Bronchial epithelial cell (primary cell): ENCODE measurements around the gene SRA1. TPM values are rescaled to one million over a fixed set of nuclear protein-coding genes. Genes with fewer than 3 reads are reported as not detected.
"Not testable (repeated sequence)": the region's sequence is repeated elsewhere in the genome, so short reads cannot be mapped to it uniquely, and the experiment has no call there.

Experiments
- DNase-seq: peaks from one replicate; pipeline ENCODE4 v3.0.0-alpha.2; 2010; ENCODE audit warnings: low read depth
- FAIRE-seq: peaks from 2 replicates; lab custom pipeline; 2011; peaks lifted over from hg19 to GRCh38; lab: Jason Lieb, UNC
- H3K27me3 ChIP-seq: 2 replicates; pipeline ENCODE4 v1.5.1; 2011; ENCODE audit warnings: low read length; ENCODE audit not compliant: control insufficient read depth, insufficient read depth
- H3K36me3 ChIP-seq: 2 replicates; pipeline ENCODE4 v1.5.1; 2011; ENCODE audit warnings: low read length; ENCODE audit not compliant: control insufficient read depth, insufficient read depth
- H3K4me3 ChIP-seq: 2 replicates; pipeline ENCODE4 v1.5.1; 2011; ENCODE audit warnings: mild to moderate bottlenecking, low read depth, low read length, control low read depth
- total RNA-seq: library from RNA; depleted of rRNA; stranded (reverse); fragments of >200 nt; gene quantifications from 2 replicates; pipeline ENCODE4 v1.2.1, GENCODE V29; 2014
- TF ChIP-seq, protein P1 (sequence below): IDR thresholded peaks from 2 replicates; pipeline ENCODE4 v1.5.1; 2011; ENCODE audit warnings: mild to moderate bottlenecking, moderate library complexity, low read length, control low read depth, inconsistent platforms; ENCODE audit not compliant: insufficient read depth, severe bottlenecking

SRA1 gene
- total RNA-seq, 1 donor from 2014 or later: 39.8 TPM

DNA sequence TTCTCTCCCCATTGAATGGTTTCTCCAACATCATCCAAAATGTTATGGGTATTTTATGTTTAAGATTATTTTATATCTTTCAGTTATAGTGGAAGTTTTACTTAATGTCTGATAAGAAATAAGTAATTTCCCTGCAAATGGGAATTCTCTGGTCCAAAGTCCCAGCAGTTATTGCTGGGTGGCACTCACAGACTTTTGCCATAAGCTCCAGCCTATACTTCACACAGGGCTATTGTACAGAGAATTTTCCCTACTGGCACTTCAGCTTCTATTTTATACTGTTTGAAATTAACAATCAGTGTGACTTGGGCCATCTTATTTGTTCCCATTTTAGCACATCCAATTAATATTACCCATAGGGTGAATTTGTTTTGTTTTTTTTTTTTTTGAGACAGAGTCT is 42.8 kb upstream of the SRA1 start:
- no peak for FAIRE-seq
- H3K36me3 ChIP-seq: no peaks in the 10 kb centered on the region
- TF ChIP-seq, protein P1, sequence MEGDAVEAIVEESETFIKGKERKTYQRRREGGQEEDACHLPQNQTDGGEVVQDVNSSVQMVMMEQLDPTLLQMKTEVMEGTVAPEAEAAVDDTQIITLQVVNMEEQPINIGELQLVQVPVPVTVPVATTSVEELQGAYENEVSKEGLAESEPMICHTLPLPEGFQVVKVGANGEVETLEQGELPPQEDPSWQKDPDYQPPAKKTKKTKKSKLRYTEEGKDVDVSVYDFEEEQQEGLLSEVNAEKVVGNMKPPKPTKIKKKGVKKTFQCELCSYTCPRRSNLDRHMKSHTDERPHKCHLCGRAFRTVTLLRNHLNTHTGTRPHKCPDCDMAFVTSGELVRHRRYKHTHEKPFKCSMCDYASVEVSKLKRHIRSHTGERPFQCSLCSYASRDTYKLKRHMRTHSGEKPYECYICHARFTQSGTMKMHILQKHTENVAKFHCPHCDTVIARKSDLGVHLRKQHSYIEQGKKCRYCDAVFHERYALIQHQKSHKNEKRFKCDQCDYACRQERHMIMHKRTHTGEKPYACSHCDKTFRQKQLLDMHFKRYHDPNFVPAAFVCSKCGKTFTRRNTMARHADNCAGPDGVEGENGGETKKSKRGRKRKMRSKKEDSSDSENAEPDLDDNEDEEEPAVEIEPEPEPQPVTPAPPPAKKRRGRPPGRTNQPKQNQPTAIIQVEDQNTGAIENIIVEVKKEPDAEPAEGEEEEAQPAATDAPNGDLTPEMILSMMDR: no peak

DNA sequence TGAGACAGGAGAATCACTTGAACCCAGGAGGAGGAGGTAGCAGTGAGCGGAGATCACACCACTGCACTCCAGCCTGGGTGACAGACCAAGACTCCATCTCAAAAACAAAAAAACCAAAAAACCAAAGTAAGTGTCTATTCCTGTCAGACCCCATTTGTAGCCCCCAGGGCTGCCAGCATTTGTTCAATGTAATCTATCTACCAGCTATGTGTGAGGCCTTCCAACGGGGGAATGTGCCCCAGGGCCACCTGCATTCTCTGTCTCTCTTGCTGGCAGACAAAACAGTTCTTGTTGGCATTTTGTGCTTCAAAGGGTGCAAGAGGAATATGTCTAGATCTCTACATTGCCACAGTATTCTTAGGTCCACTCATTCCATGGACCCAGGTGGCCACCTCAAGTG is 41.6 kb upstream of the SRA1 start:
- TF ChIP-seq, protein P1: no peak
- FAIRE-seq (no peak), DNase-seq (no peak)
- Histone ChIP-seq H3K36me3 (no peaks in the 10 kb centered on the region), H3K27me3 (no peaks in the 10 kb centered on the region), H3K4me3 (no peak overlapping the region)

More for the DNA sequence above, 42.8 kb upstream of the SRA1 start:
- Histone ChIP-seq H3K27me3 (no peaks in the 10 kb centered on the region), H3K4me3 (no peak overlapping the region)
- no peak for DNase-seq

DNA sequence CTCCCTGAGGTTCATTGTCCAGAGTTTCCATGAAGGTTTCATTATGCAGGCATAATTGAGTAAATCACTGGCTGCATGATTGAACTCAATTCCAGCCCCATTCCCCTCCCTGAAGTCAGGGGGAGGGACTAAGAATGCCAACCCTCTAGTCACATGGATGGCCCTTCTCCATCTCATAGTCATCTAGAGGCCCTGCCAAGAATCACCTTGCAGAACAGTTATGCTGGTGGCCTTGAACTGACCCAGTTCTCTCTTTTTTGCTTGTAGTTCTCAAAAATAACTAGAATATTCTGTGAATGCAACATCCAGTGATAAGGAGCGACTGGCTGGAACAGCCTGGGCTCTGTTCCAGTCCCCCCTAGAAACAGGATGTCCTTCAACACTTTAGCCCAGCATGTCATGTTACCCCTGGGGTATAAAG is 39.1 kb upstream of the SRA1 start:
- Histone ChIP-seq H3K36me3 (no peaks in the 10 kb centered on the region), H3K27me3 (no peaks in the 10 kb centered on the region), H3K4me3 (no peak overlapping the region)
- no peak for DNase-seq
- no peak for FAIRE-seq
- TF ChIP-seq, protein P1: no peak

DNA sequence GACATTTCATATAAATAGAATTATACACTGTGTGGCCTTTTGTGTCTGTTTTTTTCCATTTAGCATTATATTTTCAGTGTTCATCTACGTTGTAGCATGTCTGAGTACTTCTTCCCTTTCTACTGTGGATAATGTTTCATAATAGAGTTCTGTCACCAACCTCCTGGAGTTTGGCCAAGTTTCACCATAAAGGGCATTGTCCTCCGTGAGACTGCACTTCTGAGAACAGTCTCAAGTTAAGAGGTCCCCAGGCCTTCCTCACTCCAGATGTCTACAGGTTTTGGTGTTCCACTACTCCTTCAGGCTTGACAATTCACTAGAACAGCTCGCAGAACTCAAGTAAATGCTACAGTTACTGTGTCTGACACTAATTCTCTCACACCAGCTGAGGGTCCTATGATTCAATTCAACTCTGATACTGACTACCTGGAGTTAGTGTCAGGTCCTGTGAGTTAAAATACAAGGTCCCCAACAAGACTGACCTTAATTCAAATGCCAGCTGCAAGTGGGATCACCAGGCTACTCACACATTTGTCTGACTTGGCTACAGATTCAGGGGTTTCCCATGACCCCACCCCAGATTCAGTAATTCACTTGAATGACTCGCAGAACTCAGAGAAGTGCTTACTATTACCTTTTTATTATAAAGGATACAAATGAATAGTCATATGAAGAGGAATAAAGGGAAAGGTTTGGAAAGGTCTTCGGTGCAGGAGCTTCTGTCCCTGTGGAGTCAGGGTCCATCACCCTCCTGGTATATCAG is 38.4 kb upstream of the SRA1 start:
- TF ChIP-seq, protein P1: no peak
- H3K27me3 ChIP-seq: no peaks in the 10 kb centered on the region
- FAIRE-seq (no peak), DNase-seq (peak; percentile 38)
- H3K4me3 ChIP-seq: no peak overlapping the region
- no peaks in the 10 kb centered on the region for H3K36me3 ChIP-seq

DNA sequence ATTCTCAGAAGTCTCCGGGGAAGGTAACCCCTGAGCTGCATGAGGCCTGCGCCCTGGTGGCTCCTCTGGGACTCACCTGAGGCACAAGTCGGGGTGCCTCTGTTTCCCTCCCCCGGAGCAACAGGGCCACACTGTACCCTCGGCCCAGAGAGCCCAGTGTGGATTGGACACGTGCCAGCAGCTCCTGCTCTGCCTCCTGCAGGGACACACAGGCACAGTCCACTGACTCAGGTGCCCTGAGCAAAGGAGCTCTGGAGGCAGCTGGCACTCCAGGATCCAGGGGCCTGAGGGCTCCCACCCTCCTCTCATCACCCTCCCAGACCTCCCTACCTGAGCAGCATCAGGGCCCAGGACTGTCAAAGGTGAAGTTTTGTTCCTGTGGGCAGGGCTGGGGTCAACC is 36.9 kb upstream of the SRA1 start:
- no peaks in the 10 kb centered on the region for H3K36me3 ChIP-seq
- DNase-seq (no peak), FAIRE-seq (no peak)
- TF ChIP-seq, protein P1: no peak
- no peaks in the 10 kb centered on the region for H3K27me3 ChIP-seq
- H3K4me3 ChIP-seq: no peak overlapping the region

DNA sequence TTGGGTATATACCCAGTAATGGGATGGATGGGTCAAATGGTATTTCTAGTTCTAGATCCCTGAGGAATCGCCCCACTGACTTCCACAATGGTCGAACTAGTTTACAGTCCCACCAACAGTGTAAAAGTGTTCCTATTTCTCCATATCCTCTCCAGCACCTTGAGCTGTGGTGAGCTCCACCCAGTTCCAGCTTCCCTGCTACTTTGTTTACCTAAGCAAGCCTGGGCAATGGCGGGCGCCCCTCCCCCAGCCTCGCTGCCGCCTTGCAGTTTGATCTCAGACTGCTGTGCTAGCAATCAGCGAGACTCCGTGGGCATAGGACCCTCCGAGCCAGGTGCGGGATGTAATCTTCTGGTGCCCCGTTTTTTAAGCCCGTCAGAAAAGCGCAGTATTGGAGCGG is 35.8 kb upstream of the SRA1 start:
- H3K4me3 ChIP-seq, H3K27me3 ChIP-seq, FAIRE-seq, H3K36me3 ChIP-seq: not testable (repeated sequence)
- peak; percentile 62 for DNase-seq
